K562 (cell line): ENCODE data around the gene RAB7A. TPM values are rescaled to one million over a fixed set of nuclear protein-coding genes. Genes with fewer than 3 reads are reported as not detected.

Source experiments
- ATAC-seq: fragments of 200-7000 bp; cut with Tn5 transposase; 3 replicates; pipeline ENCODE4 v1.9.1; 2020; ENCODE audit warnings: moderate library complexity
- BruUV-seq: library from RNA; stranded (reverse); fragments of 400-500 nt; replicated peaks from 2 replicates; lab custom pipeline; 2021; lab: Mats Ljungman, UMichigan
- CTCF ChIA-PET: fragments of 300-600 bp; formaldehyde crosslinking; extraction: SDS; loops from one replicate; lab custom pipeline; 2021; ENCODE audit warnings: low intra/inter-chr PET ratio; lab: Yijun Ruan, JAX
- POLR2A ChIA-PET: fragments of 300-600, 350-650 bp; sonication (Branson Sonifier 250); formaldehyde crosslinking; extraction: SDS; loops from one replicate; lab custom pipeline; 2021; ENCODE audit warnings: antibody characterized with exemption, inconsistent platforms; lab: Yijun Ruan, JAX
- DNase-seq, 4 experiments: peaks; one replicate each; pipeline versions ENCODE4 v3.0.0 to v3.0.0-alpha.2; 2011 to 2018; ENCODE audit warnings: low spot score in 3 of 4, mixed read lengths in 3 of 4; ENCODE audit errors: extremely low read depth in 1 of 4
- FAIRE-seq: peaks from 2 replicates; lab custom pipeline; 2011; peaks lifted over from hg19 to GRCh38; lab: Jason Lieb, UNC
- H2AFZ ChIP-seq: 2 replicates; pipeline ENCODE4 v1.6.0; 2011; ENCODE audit warnings: low read depth, low read length, control low read depth, inconsistent platforms
- H3K27ac ChIP-seq: fragments of 200-600 bp; 3 replicates; pipeline ENCODE4 v1.8.0; 2011; ENCODE audit warnings: low read depth, mild to moderate bottlenecking, control low read depth, inconsistent platforms, low read length, moderate library complexity, mixed read lengths; ENCODE audit errors: extremely low read depth
- H3K27me3 ChIP-seq, 2 experiments: fragments of 300-600 bp in 1 of 2; 2 replicates in 1 of 2; 3 replicates in 1 of 2; pipeline versions ENCODE4 v1.6.0 to v1.8.0; 2011; ENCODE audit warnings: inconsistent platforms in 2 of 2, low read length in 2 of 2, mild to moderate bottlenecking in 1 of 2, mixed read lengths in 1 of 2, moderate library complexity in 1 of 2; ENCODE audit not compliant: control insufficient read depth in 2 of 2, insufficient read depth in 2 of 2
- H3K36me3 ChIP-seq: fragments of 300-600 bp; 3 replicates; pipeline ENCODE4 v1.8.0; 2011; ENCODE audit warnings: mild to moderate bottlenecking, low read length, inconsistent platforms; ENCODE audit not compliant: control insufficient read depth, insufficient read depth
- H3K4me1 ChIP-seq, 2 experiments: fragments of 200-600 bp in 1 of 2; replicated peaks in 1 of 2; 2 replicates in 1 of 2; 3 replicates in 1 of 2; pipeline versions ENCODE4 v1.5.1 to v1.8.0; 2011; ENCODE audit warnings: inconsistent platforms in 2 of 2, low read length in 2 of 2, mild to moderate bottlenecking in 1 of 2, mixed read lengths in 1 of 2, moderate library complexity in 1 of 2; ENCODE audit not compliant: control insufficient read depth in 2 of 2, insufficient read depth in 2 of 2
- H3K4me2 ChIP-seq: 2 replicates; pipeline ENCODE4 v1.6.1; 2011; ENCODE audit warnings: low read length, control low read depth, inconsistent platforms, mixed read lengths; ENCODE audit not compliant: insufficient read depth
- H3K4me3 ChIP-seq: fragments of 200-600 bp; sonication (generic), shearing (Covaris generic); 2 replicates; pipeline ENCODE4 v1.5.1; 2016; ENCODE audit warnings: control low read depth, inconsistent platforms
- H3K79me2 ChIP-seq: fragments of 200-600 bp; 3 replicates; pipeline ENCODE4 v1.8.0; 2011; ENCODE audit warnings: low read length, inconsistent platforms; ENCODE audit not compliant: control insufficient read depth, insufficient read depth
- H3K9ac ChIP-seq, 2 experiments: 2 replicates each; pipeline versions ENCODE4 v1.6.0 to v1.6.1; 2011; ENCODE audit warnings: low read depth in 2 of 2, low read length in 2 of 2, control low read depth in 1 of 2, inconsistent platforms in 1 of 2, mild to moderate bottlenecking in 1 of 2, mixed read lengths in 1 of 2; ENCODE audit not compliant: insufficient read depth in 1 of 2
- H3K9me1 ChIP-seq: one replicate; pipeline ENCODE4 v1.6.0; 2011; ENCODE audit warnings: inconsistent platforms, mild to moderate bottlenecking, low read length, moderate library complexity; ENCODE audit not compliant: control insufficient read depth, insufficient read depth
- H3K9me3 ChIP-seq: replicated peaks from 2 replicates; pipeline ENCODE4 v1.5.1; 2011; ENCODE audit warnings: low read depth, low read length, inconsistent platforms; ENCODE audit not compliant: control insufficient read depth, insufficient read depth
- H4K20me1 ChIP-seq: replicated peaks from 2 replicates; pipeline ENCODE4 v1.6.1; 2011; ENCODE audit warnings: low read length, inconsistent platforms, mixed read lengths; ENCODE audit not compliant: control insufficient read depth, insufficient read depth
- BHLHE40 ChIP-seq: IDR thresholded peaks from 2 replicates; pipeline ENCODE4 v1.6.1; 2011; ENCODE audit warnings: low read length, improper control_type of control experiment
- CTCF ChIP-seq, 3 experiments: IDR thresholded peaks in 2 of 3; conservative IDR thresholded peaks in 1 of 3; 2 replicates each; pipeline ENCODE4 v1.5.1; 2011 to 2012; ENCODE audit warnings: low read length in 3 of 3, mild to moderate bottlenecking in 3 of 3, control low read depth in 2 of 3, improper control_type of control experiment in 1 of 3, inconsistent platforms in 1 of 3, low read depth in 1 of 3, mixed read lengths in 1 of 3, moderate library complexity in 1 of 3; ENCODE audit not compliant: insufficient read depth in 2 of 3
- DMBX1 ChIP-seq: fragments of 250-450 bp; sonication (Bioruptor Pico); IDR thresholded peaks from 2 replicates; pipeline ENCODE4 v1.8.0; 2022; ENCODE audit warnings: inconsistent platforms, mild to moderate bottlenecking, moderate library complexity, borderline replicate concordance
- EZH2 ChIP-seq: IDR thresholded peaks from 2 replicates; pipeline ENCODE4 v1.6.1; 2012; ENCODE audit warnings: low read depth, mild to moderate bottlenecking, inconsistent platforms, low read length, borderline replicate concordance
- HEY1 ChIP-seq: fragments of 250-450 bp; sonication (Bioruptor Pico); IDR thresholded peaks from 2 replicates; pipeline ENCODE4 v1.5.0; 2020; ENCODE audit warnings: mild to moderate bottlenecking, moderate library complexity, borderline replicate concordance
- KDM2B ChIP-seq: fragments of 250-450 bp; sonication (Bioruptor Pico); IDR thresholded peaks from 2 replicates; pipeline ENCODE4 v1.8.0; 2021; ENCODE audit warnings: mild to moderate bottlenecking, moderate library complexity
- MXD1 ChIP-seq: fragments of 250-450 bp; sonication (Bioruptor Pico); IDR thresholded peaks from 2 replicates; pipeline ENCODE4 v1.8.0; 2021; ENCODE audit warnings: borderline replicate concordance, mild to moderate bottlenecking, moderate library complexity; ENCODE audit not compliant: poor library complexity, severe bottlenecking
- NEUROD1 ChIP-seq: fragments of 150-350 bp; IDR thresholded peaks from 2 replicates; pipeline ENCODE4 v1.6.1; 2014; ENCODE audit warnings: borderline replicate concordance, low read length, low read depth; ENCODE audit not compliant: partially characterized antibody
- NONO ChIP-seq, 2 experiments: fragments of 200-400 bp in 1 of 2; fragments of 450-650 bp in 1 of 2; formaldehyde crosslinking in 1 of 2; IDR thresholded peaks; 2 replicates each; pipeline ENCODE4 v1.6.1; 2017; ENCODE audit warnings: low read depth in 2 of 2, mild to moderate bottlenecking in 2 of 2, moderate library complexity in 2 of 2, low read length in 1 of 2
- PKNOX1 ChIP-seq: fragments of 450-650 bp; IDR thresholded peaks from 2 replicates; pipeline ENCODE4 v1.6.1; 2016
- POLR3A ChIP-seq: IDR thresholded peaks from 2 replicates; pipeline ENCODE4 v1.6.1; 2011; ENCODE audit warnings: borderline replicate concordance, mild to moderate bottlenecking, moderate library complexity; ENCODE audit not compliant: insufficient read length, insufficient read depth; ENCODE audit errors: extremely low read depth
- RBM39 ChIP-seq: fragments of 200-400 bp; formaldehyde crosslinking; optimal IDR thresholded peaks from 2 replicates; pipeline ENCODE3; 2018; ENCODE audit warnings: low read depth, low read length
- TRIM24 ChIP-seq, 2 experiments: fragments of 450-650 bp; IDR thresholded peaks; 2 replicates each; pipeline ENCODE4 v1.6.1; 2016
- ZKSCAN8 ChIP-seq: fragments of 200-800 bp; sonication (Bioruptor generic); IDR thresholded peaks from 2 replicates; pipeline ENCODE4 v1.6.1; 2016; ENCODE audit warnings: missing genetic modification characterization, missing compliant biosample characterization
- ZNF717 ChIP-seq: fragments of 250-450 bp; sonication (Bioruptor Pico); IDR thresholded peaks from 2 replicates; pipeline ENCODE4 v1.5.0; 2021
- ZNF766 ChIP-seq: fragments of 200-800 bp; sonication (Bioruptor generic); conservative IDR thresholded peaks from 2 replicates; pipeline ENCODE4 v1.6.1; 2016; ENCODE audit warnings: missing genetic modification characterization, missing compliant biosample characterization
- ZNF780A ChIP-seq: fragments of 250-450 bp; sonication (Bioruptor Pico); IDR thresholded peaks from 2 replicates; pipeline ENCODE4 v1.5.0; 2021; ENCODE audit warnings: mild to moderate bottlenecking
- WGBS: fragments of 100-300 bp; shearing (Covaris generic); methylation state at CpG from one replicate; pipeline ENCODE4 v1.1.6; 2016; ENCODE audit warnings: low coverage, mixed read lengths; ENCODE audit not compliant: insufficient coverage; ENCODE audit errors: missing lambda C conversion rate; 5-methylcytosine and 5-hydroxymethylcytosine counted together
- in situ Hi-C: fragments of 300-500 bp; cut with MboI; formaldehyde crosslinking; loops from 4 replicates; pipeline ENCODE4 v1.15.0; 2018; ENCODE audit warnings: inconsistent platforms, mixed read lengths
- intact Hi-C: fragments of 100-400 bp; cut with micrococcal nuclease; formaldehyde crosslinking; loops from 2 replicates; pipeline ENCODE4 v1.14.2; 2022
- polyA plus RNA-seq, 8 experiments: library from polyadenylated mRNA; depleted of rRNA in 4 of 8; stranded (reverse) in 5 of 8; unstranded in 3 of 8; fragments of >200 nt; fragmentation: Nextera tagmentation in 2 of 8; fragmentation: Illumina TruSeq in 1 of 8; extraction: Ambion mirVana in 2 of 8; extraction: Trizol in 1 of 8; gene quantifications; 2 replicates each; pipeline versions ENCODE4 v1.2.1 to v1.2.3, GENCODE V29; 2011 to 2014; ENCODE audit warnings: inconsistent platforms in 1 of 8, missing spikeins in 1 of 8
- total RNA-seq, 7 experiments: library from RNA; depleted of rRNA in 6 of 7; stranded (reverse); fragments of >200 nt in 6 of 7; fragmentation: Illumina TruSeq in 2 of 7; extraction: Trizol in 2 of 7; gene quantifications; 2 replicates each; pipeline versions ENCODE4 v1.2.1 to v1.2.3, GENCODE V29; 2011 to 2021; ENCODE audit warnings: low replicate concordance in 1 of 7

Gene RAB7A
- total and polyA plus RNA-seq, 9 of the 15 experiments (the other 6 are each of a cell fraction or from before 2014, with no cell fraction given), result 30.9 to 204 (median 72.8) TPM

- DNase-seq, result peak in 3 of 4 experiments; percentile 17 to 27 (median 19)
- in situ Hi-C loops, result no loop called here
- TF ChIP-seq TRIM24 (IDR thresholded peaks at IDR 0.05) (no peak), EZH2 (no peak), MXD1 (no peak), POLR3A (no peak), ZNF717 (CRISPR knock-in tag) (no peak), DMBX1 (no peak), RBM39 (no peak), BHLHE40 (no peak), NEUROD1 (no peak), ZNF780A (CRISPR knock-in tag) (no peak), CTCF (IDR thresholded peaks at IDR 0.05 in 2 of 3, conservative IDR thresholded peaks at IDR 0.05 in 1 of 3; ENCODE audit: insufficient read depth in 2 of 3, low read depth in 1 of 3, low read length in 3 of 3) (peak; percentile 18 to 28 (median 27); a peak in 1 of 6 replicates), ZNF766 (CRISPR knock-in tag) (0 out of 2 replicates have a peak, but pooled peaks have one; percentile 27), KDM2B (CRISPR knock-in tag) (no peak), ZKSCAN8 (CRISPR knock-in tag) (no peak), NONO (IDR thresholded peaks at IDR 0.05; ENCODE audit: low read depth in 2 of 2, low read length in 1 of 2) (no peak), PKNOX1 (0 out of 2 replicates have a peak, but pooled peaks have one; percentile 6), HEY1 (CRISPR knock-in tag) (no peak)
Measured at GRCh38 chr3:128845119-128845777, 119.3 kb downstream of the RAB7A start.

More at GRCh38 chr3:128845119-128845777, 119.3 kb downstream of the RAB7A start:
- ATAC-seq (peak; percentile 23; the same call in 1 of the 3 replicates), FAIRE-seq (peak; percentile 65)
- no peaks in the 10 kb centered on the region for H3K9me1 ChIP-seq
- intact Hi-C loops, result loop anchor here (5.0 kb wide), 2 partner anchors 43 to 163 kb away; no protein-coding TSS in a partner anchor
- peak overlapping the region; percentile 56; the same call in 1 of the 2 replicates for H3K4me2 ChIP-seq
- H3K36me3 ChIP-seq, result no peaks in the 10 kb centered on the region
- H3K27ac ChIP-seq, result peak overlapping the region; percentile 37; the same call in 1 of the 3 replicates
- H2AFZ ChIP-seq, result peak overlapping the region; percentile 34
- no peak overlapping the region for H3K4me3 ChIP-seq
- ChIA-PET CTCF (no interaction called here), POLR2A (no interaction called here)
- 52% methylated on average over 10 of the region's 14 CpGs for WGBS
- peak overlapping the region in 1 of 2 experiments; percentile 54; a peak in 3 of 4 replicates for H3K9ac ChIP-seq
- no peaks in the 10 kb centered on the region for H3K27me3 ChIP-seq
- H3K4me1 ChIP-seq, result peaks cover 13 to 45% of the 10 kb centered on the region in 2 experiments; a peak in 4 of 5 replicates
- BruUV-seq, result no TSS peak
- no peaks in the 10 kb centered on the region for H4K20me1 ChIP-seq
- no peaks in the 10 kb centered on the region for H3K9me3 ChIP-seq
- no peaks in the 10 kb centered on the region for H3K79me2 ChIP-seq
